Subcutaneous adipose tissue (tissue), 4 donors: Measurements from ENCODE around the gene ANKRD13D. TPM values are rescaled to one million over a fixed set of nuclear protein-coding genes. Genes with fewer than 3 reads are reported as not detected.

Experiments
- total RNA-seq, 4 donors: library from RNA; depleted of rRNA; stranded (reverse); fragments of >200 nt; gene quantifications; one replicate each; pipeline ENCODE4 v1.1.0, GENCODE V29; 2016
- TF ChIP-seq, protein P1 (sequence below): fragments of 450-650 bp; IDR thresholded peaks from one replicate; pipeline ENCODE4 v1.5.1; 2016; ENCODE audit warnings: low read depth, mild to moderate bottlenecking, control low read depth, antibody characterized with exemption, moderate library complexity

The ANKRD13D gene
- total RNA-seq, 4 donors from 2014 or later: 12.4 to 43.7 (median 31.4) TPM

DNA sequence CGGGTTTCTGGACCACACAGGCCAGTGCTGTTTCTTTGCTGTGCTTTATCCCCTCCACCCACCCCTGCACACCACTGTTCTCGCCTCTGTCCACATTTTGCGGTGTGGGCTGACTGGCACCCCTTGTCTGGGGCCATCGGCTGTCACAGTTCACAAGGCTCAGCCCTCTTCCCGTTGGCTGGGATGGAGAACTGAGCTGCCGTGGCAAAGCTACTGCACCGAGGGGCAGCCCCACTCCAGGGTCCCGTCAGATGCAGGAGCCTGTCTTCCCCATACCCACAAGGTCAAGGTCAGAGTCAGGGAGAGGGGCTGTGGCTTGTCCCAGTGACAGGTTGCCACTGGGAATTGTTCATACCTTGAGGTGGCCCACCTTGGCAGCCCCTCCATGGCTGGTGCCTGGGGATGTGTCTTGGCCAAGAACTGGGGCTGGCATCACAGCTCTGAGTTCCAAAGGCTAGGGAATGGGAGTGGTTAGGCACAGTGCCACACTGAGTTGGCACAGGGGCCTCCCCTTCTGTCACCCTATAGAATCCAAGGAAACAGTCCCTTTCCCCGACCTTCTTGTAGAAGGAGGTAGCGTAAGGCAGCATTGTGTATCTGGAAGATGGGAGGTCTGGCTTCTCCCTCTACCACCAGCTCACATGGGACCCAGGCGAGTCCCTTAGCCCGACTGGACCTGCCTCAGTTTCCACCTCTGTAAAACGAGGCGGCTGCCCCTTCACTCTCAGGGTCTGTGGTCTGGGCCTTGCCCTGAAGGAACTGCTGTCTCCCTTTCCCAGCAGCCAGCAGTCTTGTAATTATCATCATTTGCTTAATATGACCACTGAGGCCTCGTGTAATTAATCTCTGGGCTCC lies 19.5 kb upstream of the ANKRD13D start:
- TF ChIP-seq, protein P1, sequence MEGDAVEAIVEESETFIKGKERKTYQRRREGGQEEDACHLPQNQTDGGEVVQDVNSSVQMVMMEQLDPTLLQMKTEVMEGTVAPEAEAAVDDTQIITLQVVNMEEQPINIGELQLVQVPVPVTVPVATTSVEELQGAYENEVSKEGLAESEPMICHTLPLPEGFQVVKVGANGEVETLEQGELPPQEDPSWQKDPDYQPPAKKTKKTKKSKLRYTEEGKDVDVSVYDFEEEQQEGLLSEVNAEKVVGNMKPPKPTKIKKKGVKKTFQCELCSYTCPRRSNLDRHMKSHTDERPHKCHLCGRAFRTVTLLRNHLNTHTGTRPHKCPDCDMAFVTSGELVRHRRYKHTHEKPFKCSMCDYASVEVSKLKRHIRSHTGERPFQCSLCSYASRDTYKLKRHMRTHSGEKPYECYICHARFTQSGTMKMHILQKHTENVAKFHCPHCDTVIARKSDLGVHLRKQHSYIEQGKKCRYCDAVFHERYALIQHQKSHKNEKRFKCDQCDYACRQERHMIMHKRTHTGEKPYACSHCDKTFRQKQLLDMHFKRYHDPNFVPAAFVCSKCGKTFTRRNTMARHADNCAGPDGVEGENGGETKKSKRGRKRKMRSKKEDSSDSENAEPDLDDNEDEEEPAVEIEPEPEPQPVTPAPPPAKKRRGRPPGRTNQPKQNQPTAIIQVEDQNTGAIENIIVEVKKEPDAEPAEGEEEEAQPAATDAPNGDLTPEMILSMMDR: no peak

- TF ChIP-seq, protein P1: no peak
Observed at GRCh38 chr11:67270256-67271204, 18.6 kb upstream of the ANKRD13D start.

- TF ChIP-seq, protein P1: no peak
Observed at GRCh38 chr11:67271205-67271540, 17.9 kb upstream of the ANKRD13D start.

DNA sequence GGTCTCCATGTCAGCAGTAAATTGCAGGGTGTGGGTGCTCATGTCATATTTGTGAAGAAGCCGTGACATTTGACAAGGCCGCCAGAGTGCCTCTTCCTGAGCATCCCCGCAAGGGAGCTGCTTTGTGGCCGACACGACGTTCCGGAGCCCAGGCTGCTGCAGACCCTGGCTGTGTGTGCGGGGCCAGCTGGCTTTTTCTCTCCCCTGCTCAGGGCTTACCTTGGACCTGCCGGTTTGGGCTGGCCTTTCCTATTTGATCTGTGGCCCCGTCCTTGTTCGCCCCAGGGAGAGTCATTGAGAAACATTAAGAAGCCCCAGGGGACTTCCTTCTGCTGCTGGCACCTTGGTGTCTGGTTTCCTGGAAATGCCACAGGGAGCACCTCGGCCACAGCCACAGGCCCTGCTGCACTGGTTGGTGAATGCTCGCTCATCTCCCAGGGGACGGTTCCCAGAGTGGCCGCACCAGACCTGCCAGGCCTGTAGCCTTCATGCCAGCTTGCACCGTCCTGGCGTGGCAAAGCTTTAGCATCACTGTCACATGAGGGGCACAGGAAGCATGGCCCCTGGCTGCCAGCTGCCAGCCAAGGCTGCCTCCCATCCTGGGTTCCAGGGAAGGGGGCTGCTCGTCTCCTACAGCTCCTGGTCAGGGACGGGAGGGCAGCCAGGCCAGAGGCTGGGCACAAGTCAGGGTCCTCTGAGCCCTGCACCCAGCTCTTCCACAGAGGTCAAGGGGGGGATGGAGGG lies 17.4 kb upstream of the ANKRD13D start:
- TF ChIP-seq, protein P1: no peak

GRCh38 chr11:67272327-67273259 lies 16.5 kb upstream of the ANKRD13D start:
- TF ChIP-seq, protein P1: no peak

DNA sequence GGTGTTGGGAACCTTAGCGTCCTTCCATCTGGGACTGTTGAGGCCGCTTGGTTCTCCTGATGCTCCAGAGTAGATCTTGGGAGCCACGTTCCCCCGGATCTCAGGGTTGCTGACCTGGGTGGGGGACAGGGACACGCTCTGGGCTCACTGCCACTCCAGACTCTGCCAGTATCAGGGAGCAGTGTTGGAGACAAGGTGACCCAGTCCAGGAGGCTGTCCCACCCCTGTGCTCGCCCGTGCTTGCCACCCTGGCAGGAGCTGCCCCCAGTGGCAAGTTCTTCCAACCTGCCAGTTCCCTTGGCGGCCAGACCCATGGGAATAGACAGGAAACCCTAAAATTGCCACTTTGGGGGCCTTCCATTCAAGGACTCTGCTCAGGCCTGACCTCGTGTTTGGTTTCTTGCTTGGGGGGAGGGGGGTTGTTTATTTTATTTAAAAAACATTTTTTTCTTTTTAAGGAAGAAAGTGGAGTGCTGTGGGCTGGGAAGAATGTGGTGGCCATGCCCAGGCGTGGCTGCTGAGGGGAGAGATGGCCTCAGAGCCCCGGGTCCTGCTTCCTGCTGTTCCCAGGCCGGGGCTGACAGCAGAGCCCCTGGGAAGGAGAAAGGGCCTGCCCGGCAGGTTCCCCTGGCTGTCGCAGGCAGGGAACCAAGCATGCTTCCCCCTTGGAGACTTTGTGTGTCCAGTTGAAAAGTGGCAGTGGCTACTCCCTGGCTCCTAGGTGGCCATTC lies 15.7 kb upstream of the ANKRD13D start:
- TF ChIP-seq, protein P1: no peak
